ENCODE results near the gene MSH6.
"Not testable (repeated sequence)": the region's sequence is repeated elsewhere in the genome, so short reads cannot be mapped to it uniquely, and the experiment has no call there.

MSH6 gene

GRCh38 chr2:47844162-47844561, 61.2 kb downstream of the MSH6 start:
- DNase-seq = no peak

GRCh38 chr2:47849368-47849767, 66.4 kb downstream of the MSH6 start:
- DNase-seq = no peak

GRCh38 chr2:47850198-47850597, 67.3 kb downstream of the MSH6 start:
- no peak for DNase-seq

- DNase-seq = not testable (repeated sequence)
Observed at GRCh38 chr2:47853067-47853777, 70.3 kb downstream of the MSH6 start.

Data from stimulated activated CD4-positive, alpha-beta T cell treated with anti-CD3 and anti-CD28 coated beads, Interleukin-1b, Interleukin-23, amount 100 ng/mL, for 48 hours (primary cell).